GM19328 (cell line): Measurements from ENCODE around the gene CST6.

Experiments
- ATAC-seq: cut with Tn5 transposase; IDR thresholded peaks from one replicate; pipeline ENCODE4 v1.9.1; 2021; ENCODE audit warnings: mild to moderate bottlenecking, moderate library complexity; ENCODE audit not compliant: unreplicated experiment

CST6 gene

GRCh38 chr11:66011785-66012303 lies at the start of gene CST6:
Gene CST6 (plus strand): TSS chr11:66012008. CDS start chr11:66012045, 37 bp downstream.
- no peak for ATAC-seq

DNA sequence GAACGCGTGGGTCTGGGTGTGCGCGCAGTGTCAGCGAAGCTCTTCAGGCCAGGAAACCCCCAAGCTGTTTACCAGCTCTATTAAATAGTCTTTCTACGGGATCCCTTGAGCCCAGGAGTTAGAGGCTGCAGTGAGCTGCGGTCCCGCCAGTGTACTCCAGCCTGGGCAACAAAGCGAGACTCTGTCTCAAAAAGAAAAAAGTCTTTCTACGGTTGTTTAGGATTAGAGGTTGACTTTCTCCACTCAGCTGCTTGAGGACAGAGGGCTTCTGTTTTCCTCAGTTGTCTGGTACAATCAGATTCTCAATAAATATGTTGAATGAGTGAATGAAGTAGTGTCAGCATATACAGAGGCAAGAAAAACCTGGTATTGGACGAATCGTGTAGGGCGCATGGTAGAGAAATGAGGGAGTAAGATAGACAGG lies 49.7 kb upstream of the CST6 start:
- ATAC-seq: no peak

GRCh38 chr11:65964906-65965305 lies 46.9 kb upstream of the CST6 start:
- no peak for ATAC-seq

DNA sequence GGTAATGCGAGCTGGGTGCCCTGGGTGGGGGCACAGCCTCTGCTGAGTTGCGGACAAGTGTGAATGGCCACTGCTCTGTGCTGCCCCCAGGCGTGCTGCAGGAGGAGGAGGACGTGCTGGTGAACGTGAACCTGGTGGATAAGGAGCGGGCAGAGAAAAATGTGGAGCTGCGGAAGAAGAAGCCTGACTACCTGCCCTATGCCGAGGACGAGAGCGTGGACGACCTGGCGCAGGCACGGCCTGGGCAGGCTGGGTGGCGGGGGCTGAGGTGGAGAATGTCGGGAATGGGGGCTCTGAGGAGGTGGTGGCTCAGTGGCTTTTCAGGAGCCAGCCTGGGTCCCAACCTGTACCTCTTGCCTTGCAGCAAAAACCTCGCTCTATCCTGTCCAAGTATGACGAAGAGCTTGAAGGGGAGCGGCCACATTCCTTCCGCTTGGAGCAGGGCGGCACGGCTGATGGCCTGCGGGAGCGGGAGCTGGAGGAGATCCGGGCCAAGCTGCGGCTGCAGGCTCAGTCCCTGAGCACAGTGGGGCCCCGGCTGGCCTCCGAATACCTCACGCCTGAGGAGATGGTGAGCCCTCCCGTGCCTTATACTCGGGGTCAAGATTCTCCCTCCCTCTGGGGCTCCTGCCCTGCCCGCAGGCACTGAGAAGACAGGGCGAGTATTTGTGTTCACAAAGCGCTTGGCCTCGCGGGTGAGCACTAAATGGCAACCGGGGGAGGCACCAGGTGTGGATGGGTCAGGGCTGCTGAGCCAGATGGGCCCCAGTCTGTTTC lies 45.6 kb upstream of the CST6 start:
- no peak for ATAC-seq

- ATAC-seq: no peak
Observed at GRCh38 chr11:65967329-65967934, 44.4 kb upstream of the CST6 start.

DNA sequence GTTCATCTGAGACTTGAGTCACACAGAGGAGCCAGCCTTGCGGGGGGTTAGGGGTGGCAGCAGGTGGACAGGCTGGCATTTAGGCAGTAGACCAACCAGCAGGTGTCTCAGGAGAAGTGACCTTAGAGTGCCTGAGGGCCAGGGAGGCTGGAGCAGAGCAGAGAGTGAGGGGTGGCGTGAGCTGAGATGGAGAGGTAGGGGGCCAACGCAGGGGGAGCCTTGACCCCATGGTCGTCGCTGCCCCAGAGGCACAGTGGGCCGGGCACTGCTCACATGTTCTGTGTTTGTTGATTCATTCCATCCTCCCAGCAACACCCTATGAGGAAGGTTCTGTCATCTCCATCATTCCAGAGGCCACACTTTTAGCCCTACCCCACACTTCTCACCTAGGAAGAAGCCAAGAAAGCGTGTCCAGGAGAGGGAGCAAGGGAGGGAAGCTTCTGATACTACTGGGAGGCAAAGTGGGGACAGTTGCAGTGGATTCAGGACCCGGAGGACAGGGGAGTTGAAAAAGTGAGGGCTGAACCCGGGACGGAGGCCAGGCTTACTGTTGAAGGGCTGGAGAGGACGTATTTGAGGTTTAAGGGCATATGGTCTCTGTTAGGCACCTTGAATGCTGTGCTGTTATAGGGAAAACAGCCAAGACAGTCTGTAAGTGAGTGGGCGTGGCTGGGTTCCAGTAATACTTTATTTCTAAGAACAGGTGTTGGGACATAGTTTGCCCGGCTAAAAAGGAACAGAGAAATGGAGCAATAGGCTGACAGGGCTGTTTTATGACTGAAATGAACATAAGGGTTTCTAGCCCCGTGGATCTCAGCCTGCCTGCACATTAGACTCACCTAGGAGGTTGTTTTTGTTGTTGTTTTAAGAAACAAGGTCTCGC lies 43.0 kb upstream of the CST6 start:
- no peak for ATAC-seq

DNA sequence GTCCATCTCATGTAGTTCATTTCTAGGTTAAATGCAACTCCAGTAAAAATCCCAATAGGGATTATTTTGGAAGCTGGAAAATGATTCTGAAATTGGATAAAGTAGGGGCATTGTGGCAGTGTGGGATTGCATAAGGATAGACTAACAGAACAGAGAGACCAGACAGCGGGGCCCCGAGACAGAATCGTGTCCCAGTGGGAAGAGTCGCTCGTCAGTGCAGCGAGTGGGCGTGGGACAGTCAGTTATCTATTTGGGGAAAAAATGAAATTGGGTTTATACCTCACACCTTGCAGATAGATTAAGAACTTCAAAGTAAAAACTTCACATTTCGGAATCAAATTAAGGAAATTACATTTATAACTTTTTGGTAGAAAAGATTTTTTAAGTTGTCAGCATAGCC lies 39.7 kb upstream of the CST6 start:
- no peak for ATAC-seq

- ATAC-seq: no peak
Observed at GRCh38 chr11:65973439-65974110, 38.2 kb upstream of the CST6 start.

- no peak for ATAC-seq
Observed at GRCh38 chr11:65975771-65976170, 36.0 kb upstream of the CST6 start.

DNA sequence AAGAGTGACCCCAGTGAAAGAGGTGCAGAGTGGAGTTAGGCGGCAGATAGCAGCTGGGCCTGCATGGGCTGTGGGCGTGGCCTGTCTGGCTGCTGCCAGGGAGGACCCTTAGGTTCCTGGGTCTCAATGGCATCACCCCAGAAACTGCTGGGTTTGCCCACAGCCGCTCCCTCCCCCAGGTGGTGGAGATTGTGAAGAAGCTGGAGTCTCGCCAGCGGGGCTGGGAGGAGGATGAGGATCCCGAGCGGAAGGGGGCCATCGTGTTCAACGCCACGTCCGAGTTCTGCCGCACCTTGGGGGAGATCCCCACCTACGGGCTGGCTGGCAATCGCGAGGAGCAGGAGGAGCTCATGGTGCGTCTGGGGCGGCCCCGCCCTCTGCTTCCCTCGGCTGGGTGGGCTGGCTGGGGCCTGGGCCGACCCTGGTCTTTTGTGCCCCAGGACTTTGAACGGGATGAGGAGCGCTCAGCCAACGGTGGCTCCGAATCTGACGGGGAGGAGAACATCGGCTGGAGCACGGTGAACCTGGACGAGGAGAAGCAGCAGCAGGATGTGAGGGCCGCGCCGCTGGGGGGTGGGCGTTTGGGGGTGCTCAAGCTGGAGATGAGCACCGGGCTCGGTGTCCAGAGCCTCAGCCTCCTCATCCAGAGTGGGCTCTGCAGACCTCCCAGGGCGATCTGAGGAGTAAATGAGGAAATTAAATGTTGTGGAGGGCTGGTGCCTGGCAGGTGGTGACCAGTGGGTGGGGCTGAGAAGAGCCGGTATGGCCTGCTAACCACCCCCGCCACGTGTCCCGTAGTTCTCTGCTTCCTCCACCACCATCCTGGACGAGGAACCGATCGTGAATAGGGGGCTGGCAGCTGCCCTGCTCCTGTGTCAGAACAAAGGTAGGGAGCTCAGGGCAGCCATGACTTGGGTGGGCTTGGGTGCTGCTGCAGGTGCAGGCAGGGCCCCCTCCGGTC lies 35.3 kb upstream of the CST6 start:
- ATAC-seq: no peak

DNA sequence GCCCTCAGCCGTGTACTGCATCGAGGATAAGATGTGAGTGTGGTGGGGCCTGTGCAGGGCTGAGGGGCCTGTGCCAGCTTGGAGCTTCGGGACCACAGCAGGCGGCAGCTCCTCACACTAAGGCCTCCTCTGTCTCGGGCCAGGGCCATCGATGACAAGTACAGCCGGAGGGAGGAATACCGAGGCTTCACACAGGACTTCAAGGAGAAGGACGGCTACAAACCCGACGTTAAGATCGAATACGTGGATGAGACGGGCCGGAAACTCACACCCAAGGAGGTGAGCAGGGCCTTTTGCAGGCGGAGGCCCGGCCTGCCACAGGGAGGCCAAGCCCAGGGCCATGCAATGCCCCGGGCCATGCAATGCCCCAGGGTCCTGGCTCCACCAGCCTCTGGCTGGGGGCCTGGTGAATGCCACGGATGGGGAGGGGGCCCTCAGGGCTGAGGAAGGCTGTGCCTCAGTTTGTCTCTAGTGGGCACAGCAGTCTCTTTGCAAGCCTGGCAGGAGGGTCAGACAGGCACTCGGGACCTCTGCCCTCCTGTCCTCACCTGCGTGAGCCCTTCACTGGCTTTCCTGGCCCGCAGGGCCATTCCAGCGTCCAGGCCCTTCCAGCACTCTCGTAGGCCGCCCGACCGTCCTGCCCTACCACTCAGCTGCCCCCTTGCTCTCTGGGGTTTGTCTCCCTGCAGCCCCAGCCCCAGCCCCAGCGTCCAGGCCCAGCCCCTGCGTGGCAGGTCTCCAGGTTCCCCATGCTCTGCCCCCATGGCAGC lies 34.0 kb upstream of the CST6 start:
- ATAC-seq: no peak

DNA sequence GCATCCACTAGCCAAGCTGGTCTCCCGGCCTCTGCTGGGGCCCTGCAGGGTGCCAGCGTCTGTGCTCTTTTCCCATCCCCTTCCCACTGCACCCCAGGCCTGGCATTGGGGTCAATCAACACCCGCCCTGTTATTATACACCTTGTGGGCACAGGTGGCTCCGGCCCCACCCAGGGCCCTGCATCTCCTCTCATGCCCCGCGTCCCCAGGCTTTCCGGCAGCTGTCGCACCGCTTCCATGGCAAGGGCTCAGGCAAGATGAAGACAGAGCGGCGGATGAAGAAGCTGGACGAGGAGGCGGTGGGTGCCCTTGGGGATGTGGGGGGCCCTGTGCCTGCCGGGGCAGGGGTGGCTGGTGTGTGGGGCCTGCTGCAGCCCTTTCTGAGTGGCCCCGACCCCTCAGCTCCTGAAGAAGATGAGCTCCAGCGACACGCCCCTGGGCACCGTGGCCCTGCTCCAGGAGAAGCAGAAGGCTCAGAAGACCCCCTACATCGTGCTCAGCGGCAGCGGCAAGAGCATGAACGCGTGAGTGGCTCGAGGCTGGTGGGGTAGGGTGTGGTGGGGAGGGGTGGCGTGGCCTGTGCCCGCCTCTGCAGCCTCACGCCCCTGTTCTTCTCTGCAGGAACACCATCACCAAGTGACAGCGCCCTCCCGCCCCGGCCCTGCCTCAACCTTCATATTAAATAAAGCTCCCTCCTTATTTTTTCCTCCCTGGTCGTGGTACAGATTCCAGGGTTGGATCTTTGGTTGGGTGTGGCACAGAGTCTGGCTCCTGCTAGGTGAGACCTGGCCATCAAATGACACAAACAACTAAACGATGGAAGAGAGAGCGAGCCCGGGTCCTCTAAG lies 33.2 kb upstream of the CST6 start:
- ATAC-seq: no peak

DNA sequence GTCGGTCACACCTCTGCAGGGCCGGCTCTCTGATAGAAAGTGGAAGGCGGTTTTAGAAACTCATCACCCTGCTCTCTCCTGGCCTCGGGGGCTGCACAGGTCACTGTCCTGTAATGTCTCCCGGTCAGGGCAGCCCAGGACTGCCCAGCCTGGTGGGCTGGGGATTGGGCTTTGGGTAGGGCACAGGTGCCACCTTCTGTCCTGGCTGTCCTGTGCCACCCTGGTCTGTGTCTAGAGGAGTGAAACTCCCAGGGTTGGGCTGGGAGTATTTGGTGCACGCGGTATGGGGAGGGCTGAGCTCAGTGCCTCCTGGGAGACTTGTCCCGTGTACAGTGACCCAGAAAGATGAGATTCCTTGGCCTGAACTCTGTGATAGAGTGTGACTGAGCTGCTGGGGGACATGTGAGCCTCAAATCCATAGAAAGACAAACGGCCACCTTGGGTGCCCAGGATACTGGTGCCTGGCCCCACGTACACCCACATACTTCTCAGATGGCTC lies 32.5 kb upstream of the CST6 start:
- no peak for ATAC-seq

DNA sequence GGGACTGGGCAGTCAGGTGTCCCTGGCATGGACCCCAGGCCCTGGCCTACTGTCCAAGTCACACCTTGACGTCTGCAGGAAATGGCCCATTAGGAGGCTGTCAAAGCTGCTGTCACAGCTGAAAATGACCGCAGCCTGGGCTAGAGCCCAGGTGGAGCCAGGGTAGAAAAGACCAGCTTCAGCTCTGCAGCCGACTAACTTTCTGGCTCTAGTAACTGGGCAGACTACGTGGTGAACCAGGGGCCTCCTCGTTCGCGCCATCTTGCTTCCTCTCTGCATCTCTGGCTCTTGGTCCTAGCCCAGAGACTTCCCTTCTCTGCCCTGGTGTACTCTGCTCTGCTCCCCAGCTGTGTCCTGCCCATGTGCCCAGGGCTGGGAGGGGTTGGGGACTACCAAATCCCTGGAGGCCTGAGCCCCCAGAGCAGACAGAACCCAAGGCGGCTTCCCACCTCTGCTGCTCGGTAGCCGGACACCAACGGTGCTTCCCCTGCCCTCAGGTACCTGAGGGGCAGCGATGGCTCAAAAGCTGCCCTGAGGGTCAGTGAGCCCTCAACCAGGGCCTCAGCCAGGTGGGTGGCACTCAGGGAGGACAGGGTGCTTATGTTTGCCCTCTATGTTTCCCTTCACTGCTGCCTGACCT lies 30.6 kb upstream of the CST6 start:
- ATAC-seq: no peak

- no peak for ATAC-seq
Observed at GRCh38 chr11:65981972-65982823, 29.6 kb upstream of the CST6 start.

GRCh38 chr11:65982824-65983588 lies 28.8 kb upstream of the CST6 start:
- no peak for ATAC-seq
